Erythroblast (primary cell): ENCODE measurements around the gene WNT4.
"Not testable (repeated sequence)": the region's sequence is repeated elsewhere in the genome, so short reads cannot be mapped to it uniquely, and the experiment has no call there.

Source experiments
- DNase-seq, 2 experiments: peaks; one replicate each; lab custom pipeline; 2025; lab: John Stamatoyannopoulos, UW
- GATA1 ChIP-seq: IDR thresholded peaks from 2 replicates; pipeline ENCODE4 v1.6.1; 2011; ENCODE audit warnings: low read depth, mild to moderate bottlenecking, control low read depth, low read length, moderate library complexity
- POLR2A ChIP-seq: IDR thresholded peaks from 2 replicates; pipeline ENCODE4 v1.6.1; 2011; ENCODE audit warnings: mild to moderate bottlenecking, low read length

WNT4 gene

GRCh38 chr1:22104094-22104493, 38.8 kb downstream of the WNT4 start:
- no peak for TF ChIP-seq GATA1
- TF ChIP-seq POLR2A, result no peak
- peak in 1 of 2 experiments; percentile 67 for DNase-seq

- DNase-seq, result no peak
- TF ChIP-seq GATA1 (no peak), POLR2A (no peak)
Observed at GRCh38 chr1:22102746-22103145, 40.2 kb downstream of the WNT4 start.

GRCh38 chr1:22101995-22102394, 40.9 kb downstream of the WNT4 start:
- no peak for DNase-seq
- TF ChIP-seq POLR2A (no peak), GATA1 (no peak)

GRCh38 chr1:22101199-22101598, 41.7 kb downstream of the WNT4 start:
- no peak for DNase-seq
- TF ChIP-seq POLR2A (no peak), GATA1 (no peak)

- no peak for DNase-seq
- TF ChIP-seq GATA1 (no peak), POLR2A (no peak)
Observed at GRCh38 chr1:22100168-22100567, 42.7 kb downstream of the WNT4 start.

GRCh38 chr1:22098752-22099151, 44.1 kb downstream of the WNT4 start:
- DNase-seq, result no peak
- no peak for TF ChIP-seq GATA1
- no peak for TF ChIP-seq POLR2A

GRCh38 chr1:22096463-22096862, 46.4 kb downstream of the WNT4 start:
- no peak for DNase-seq
- TF ChIP-seq POLR2A (no peak), GATA1 (no peak)

GRCh38 chr1:22096036-22096435, 46.9 kb downstream of the WNT4 start:
- DNase-seq, result no peak
- TF ChIP-seq POLR2A (no peak), GATA1 (no peak)

- TF ChIP-seq GATA1 (no peak), POLR2A (no peak)
- DNase-seq, result no peak
Observed at GRCh38 chr1:22093513-22093912, 49.4 kb downstream of the WNT4 start.

GRCh38 chr1:22092026-22092768, 50.7 kb downstream of the WNT4 start:
- not testable (repeated sequence) for DNase-seq

GRCh38 chr1:22090867-22091266, 52.0 kb downstream of the WNT4 start:
- no peak for TF ChIP-seq POLR2A
- no peak for TF ChIP-seq GATA1
- DNase-seq, result no peak

- no peak for DNase-seq
- TF ChIP-seq GATA1 (no peak), POLR2A (no peak)
Observed at GRCh38 chr1:22089787-22090186, 53.1 kb downstream of the WNT4 start.

- peak in 1 of 2 experiments; percentile 32 for DNase-seq
Observed at GRCh38 chr1:22089134-22089571, 53.7 kb downstream of the WNT4 start.

GRCh38 chr1:22088331-22088730, 54.6 kb downstream of the WNT4 start:
- no peak for DNase-seq
- TF ChIP-seq GATA1, result no peak
- TF ChIP-seq POLR2A, result no peak

More at GRCh38 chr1:22089134-22089571, 53.7 kb downstream of the WNT4 start:
- TF ChIP-seq GATA1, result no peak
- no peak for TF ChIP-seq POLR2A

GRCh38 chr1:22080191-22080590, 62.7 kb downstream of the WNT4 start:
- no peak for DNase-seq
- TF ChIP-seq GATA1 (no peak), POLR2A (no peak)

GRCh38 chr1:22078133-22078532, 64.8 kb downstream of the WNT4 start:
- no peak for DNase-seq

More at GRCh38 chr1:22078133-22078532, 64.8 kb downstream of the WNT4 start:
- TF ChIP-seq POLR2A (no peak), GATA1 (no peak)
